Ovary (tissue), 9 donors: Measurements from ENCODE around the gene SPINK5. TPM values are rescaled to one million over a fixed set of nuclear protein-coding genes. Genes with fewer than 3 reads are reported as not detected.

ENCODE experiments used
- DNase-seq, 5 donors: peaks; one replicate each; pipeline ENCODE4 v3.0.0-alpha.2; 2019 to 2020
- H3K27ac ChIP-seq, 2 donors: fragments of 200-600 bp; one replicate each; pipeline versions ENCODE4 v1.5.1 to v1.8.0; 2019 to 2022
- H3K27me3 ChIP-seq: fragments of 200-600 bp; one replicate; pipeline ENCODE4 v1.8.0; 2022
- H3K36me3 ChIP-seq: fragments of 200-600 bp; sonication (generic); one replicate; pipeline ENCODE4 v1.5.1; 2019
- H3K4me1 ChIP-seq: one replicate; pipeline ENCODE4 v1.8.1; 2013; ENCODE audit warnings: mild to moderate bottlenecking, moderate library complexity; ENCODE audit not compliant: insufficient read depth
- H3K4me3 ChIP-seq: fragments of 200-600 bp; sonication (generic); one replicate; pipeline ENCODE4 v1.5.1; 2017
- H3K9me3 ChIP-seq, 2 donors: fragments of 200-600 bp in 1 of 2; sonication (generic) in 1 of 2; one replicate each; pipeline versions ENCODE4 v1.5.1 to v1.8.1; 2013 to 2019; ENCODE audit warnings: mild to moderate bottlenecking in 1 of 2, moderate library complexity in 1 of 2
- EP300 ChIP-seq: sonication (generic); formaldehyde crosslinking; IDR thresholded peaks from one replicate; pipeline ENCODE4 v1.6.1; 2017; ENCODE audit warnings: antibody characterized with exemption
- POLR2A ChIP-seq: fragments of 450-650 bp; IDR thresholded peaks from one replicate; pipeline ENCODE4 v1.6.1; 2017; ENCODE audit warnings: antibody characterized with exemption, mild to moderate bottlenecking, moderate library complexity
- WGBS, 3 donors: extraction: QIAGEN DNeasy Blood & Tissue Kit in 1 of 3; methylation state at CpG; one replicate each; pipeline versions ENCODE4 v1.1.5 to v1.1.7; 2013 to 2017; 5-methylcytosine and 5-hydroxymethylcytosine counted together
- intact Hi-C, 4 donors: fragments of 100-400 bp; cut with DNase I; formaldehyde crosslinking; loops; one replicate each; pipeline versions ENCODE4 v1.11.0 to v1.15.1; 2022 to 2023
- polyA plus RNA-seq, 2 donors: library from polyadenylated mRNA; stranded (reverse); fragments of 200-250 nt in 1 of 2; fragments of 350-450 nt in 1 of 2; fragmentation: Illumina TruSeq in 1 of 2; extraction: RNeasy Lipid Tissue Mini Kit (QIAGEN cat#74804) in 1 of 2; gene quantifications; one replicate each; pipeline ENCODE4 v1.2.3, GENCODE V29; 2013 to 2014
- total RNA-seq, 7 donors: library from RNA; depleted of rRNA in 2 of 7; stranded (reverse); fragments of >200 nt in 2 of 7; fragmentation: NEBNext Ultra II Directional in 3 of 7; extraction: Animal tissue kit (Norgen Biotek cat#: 25700) in 3 of 7; gene quantifications; one replicate each; pipeline versions ENCODE4 v1.1.0 to v1.2.4, GENCODE V29; 2016 to 2023
- TF ChIP-seq, protein P1 (sequence below), 3 donors: fragments of 450-650 bp in 2 of 3; fragments of 200-600 bp in 1 of 3; IDR thresholded peaks; one replicate each; pipeline versions ENCODE4 v1.5.1 to v1.8.0; 2016 to 2022; ENCODE audit warnings: antibody characterized with exemption in 3 of 3, mild to moderate bottlenecking in 1 of 3
- donor health status: DM: no; HTN: no; CAD: no; lungs with moderate emphysema.
- donor health status: DM: no; HTN: no; CAD: no.
- donor health status: Bipolar disorder and iron deficiency.
- donor health status: DM: yes; HTN: yes; CAD: no.
- donor health status: DM: no; HTN: no; CAD: no.
- donor health status: DM: yes; HTN: yes; CAD: no.

SPINK5 gene
- total and polyA plus RNA-seq, 9 donors = 0.12 to 4.5 (median 0.55) TPM; not detected in 1

DNA sequence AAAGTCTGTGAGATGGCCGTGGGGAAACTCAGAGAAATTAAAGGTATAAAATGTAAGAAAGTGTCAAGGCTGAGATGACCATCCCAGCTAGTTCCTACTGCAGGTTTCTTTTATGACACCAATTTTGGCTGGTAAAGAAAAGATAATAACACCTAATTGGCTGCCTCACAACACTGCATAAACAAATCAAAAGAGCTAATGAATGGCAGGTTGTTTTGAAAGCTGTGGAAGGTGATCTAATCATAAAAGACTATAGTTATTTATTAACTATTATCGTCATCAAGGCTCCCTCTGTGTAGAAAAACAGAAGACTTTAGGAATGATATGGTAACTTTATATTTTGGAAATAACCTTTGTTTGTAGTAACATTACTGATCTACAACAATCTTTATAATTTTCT, 3.5 kb upstream of the SPINK5 start:
- TF ChIP-seq POLR2A = no peak
- TF ChIP-seq, protein P1, sequence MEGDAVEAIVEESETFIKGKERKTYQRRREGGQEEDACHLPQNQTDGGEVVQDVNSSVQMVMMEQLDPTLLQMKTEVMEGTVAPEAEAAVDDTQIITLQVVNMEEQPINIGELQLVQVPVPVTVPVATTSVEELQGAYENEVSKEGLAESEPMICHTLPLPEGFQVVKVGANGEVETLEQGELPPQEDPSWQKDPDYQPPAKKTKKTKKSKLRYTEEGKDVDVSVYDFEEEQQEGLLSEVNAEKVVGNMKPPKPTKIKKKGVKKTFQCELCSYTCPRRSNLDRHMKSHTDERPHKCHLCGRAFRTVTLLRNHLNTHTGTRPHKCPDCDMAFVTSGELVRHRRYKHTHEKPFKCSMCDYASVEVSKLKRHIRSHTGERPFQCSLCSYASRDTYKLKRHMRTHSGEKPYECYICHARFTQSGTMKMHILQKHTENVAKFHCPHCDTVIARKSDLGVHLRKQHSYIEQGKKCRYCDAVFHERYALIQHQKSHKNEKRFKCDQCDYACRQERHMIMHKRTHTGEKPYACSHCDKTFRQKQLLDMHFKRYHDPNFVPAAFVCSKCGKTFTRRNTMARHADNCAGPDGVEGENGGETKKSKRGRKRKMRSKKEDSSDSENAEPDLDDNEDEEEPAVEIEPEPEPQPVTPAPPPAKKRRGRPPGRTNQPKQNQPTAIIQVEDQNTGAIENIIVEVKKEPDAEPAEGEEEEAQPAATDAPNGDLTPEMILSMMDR (IDR thresholded peaks at IDR 0.05) = no peak
- no peak for TF ChIP-seq EP300
- H3K4me3 ChIP-seq = no peak overlapping the region
- H3K36me3 ChIP-seq = no peaks in the 10 kb centered on the region
- no peaks in the 10 kb centered on the region for H3K4me1 ChIP-seq
- intact Hi-C loops = no loop called here
- no peaks in the 10 kb centered on the region for H3K27me3 ChIP-seq
- H3K27ac ChIP-seq = no peak overlapping the region
- no peaks in the 10 kb centered on the region for H3K9me3 ChIP-seq
- DNase-seq = no peak
- WGBS, 3 donors = 22 to 46% (median 31%) methylated on average over 2 of the region's 2 CpGs

DNA sequence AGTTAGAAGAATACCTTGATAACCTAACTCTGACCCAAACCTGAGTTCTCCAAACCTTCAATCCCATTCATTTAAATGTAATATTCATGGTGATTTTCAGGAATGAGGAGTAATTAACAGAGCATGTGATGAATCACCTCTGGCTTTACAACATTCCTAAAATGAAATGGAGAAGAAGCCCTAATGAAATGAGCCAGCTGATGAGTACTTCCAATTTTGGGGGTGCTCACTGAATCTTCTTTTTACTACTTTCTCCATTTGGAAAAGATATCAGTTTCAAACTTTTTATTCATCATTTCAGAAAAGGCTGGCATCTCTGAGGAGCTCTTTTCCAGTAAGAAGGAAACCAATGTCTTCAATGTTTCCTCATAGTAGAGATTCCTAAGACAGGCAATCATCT, 2.9 kb upstream of the SPINK5 start:
- no peaks in the 10 kb centered on the region for H3K27me3 ChIP-seq
- H3K27ac ChIP-seq = no peak overlapping the region
- TF ChIP-seq POLR2A = no peak
- TF ChIP-seq EP300 = no peak
- TF ChIP-seq, protein P1 (IDR thresholded peaks at IDR 0.05) = no peak
- no peak overlapping the region for H3K4me3 ChIP-seq
- no peaks in the 10 kb centered on the region for H3K4me1 ChIP-seq
- DNase-seq = no peak
- no peaks in the 10 kb centered on the region for H3K9me3 ChIP-seq
- no peaks in the 10 kb centered on the region for H3K36me3 ChIP-seq
- intact Hi-C loops = no loop called here

- DNase-seq = no peak
- H3K9me3 ChIP-seq = no peaks in the 10 kb centered on the region
- intact Hi-C loops = no loop called here
- WGBS, 3 donors = 74 to 91% (median 89%) methylated on average over 1 of the region's 1 CpG
- H3K4me1 ChIP-seq = no peaks in the 10 kb centered on the region
- no peaks in the 10 kb centered on the region for H3K27me3 ChIP-seq
- TF ChIP-seq POLR2A (no peak), EP300 (no peak)
- TF ChIP-seq, protein P1 (IDR thresholded peaks at IDR 0.05) = no peak
- no peak overlapping the region for H3K27ac ChIP-seq
- no peaks in the 10 kb centered on the region for H3K36me3 ChIP-seq
- no peak overlapping the region for H3K4me3 ChIP-seq
These were observed 6.8 kb downstream of the SPINK5 start for GRCh38 chr5:148070621-148071020.

DNA sequence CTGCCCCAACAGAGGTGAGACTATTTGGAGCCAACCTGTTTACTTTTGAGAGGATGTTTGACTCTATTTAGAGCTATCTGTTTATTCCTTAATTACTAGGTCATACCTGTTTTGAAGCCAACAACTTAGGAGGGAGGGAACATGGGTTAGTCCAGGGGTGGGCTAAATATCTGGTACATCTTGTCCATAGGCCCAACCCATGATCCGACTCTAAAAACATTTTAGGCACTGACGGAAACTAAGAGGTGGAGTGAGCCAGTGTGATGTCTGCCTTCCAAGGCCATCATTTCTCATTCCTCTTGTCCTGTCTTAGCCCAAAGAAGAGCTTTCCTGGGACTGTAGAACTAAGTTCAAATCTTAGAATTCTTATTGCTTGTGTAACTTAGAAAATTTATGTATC, 8.4 kb downstream of the SPINK5 start:
- H3K36me3 ChIP-seq = no peaks in the 10 kb centered on the region
- DNase-seq = no peak
- 67 to 78% (median 69%) methylated on average over 2 of the region's 2 CpGs for WGBS, 3 donors
- H3K27me3 ChIP-seq = no peaks in the 10 kb centered on the region
- no peaks in the 10 kb centered on the region for H3K4me1 ChIP-seq
- TF ChIP-seq POLR2A (no peak), EP300 (no peak)
- TF ChIP-seq, protein P1 (IDR thresholded peaks at IDR 0.05) = no peak
- H3K4me3 ChIP-seq = no peak overlapping the region
- intact Hi-C loops = no loop called here
- no peak overlapping the region for H3K27ac ChIP-seq
- H3K9me3 ChIP-seq = no peaks in the 10 kb centered on the region

DNA sequence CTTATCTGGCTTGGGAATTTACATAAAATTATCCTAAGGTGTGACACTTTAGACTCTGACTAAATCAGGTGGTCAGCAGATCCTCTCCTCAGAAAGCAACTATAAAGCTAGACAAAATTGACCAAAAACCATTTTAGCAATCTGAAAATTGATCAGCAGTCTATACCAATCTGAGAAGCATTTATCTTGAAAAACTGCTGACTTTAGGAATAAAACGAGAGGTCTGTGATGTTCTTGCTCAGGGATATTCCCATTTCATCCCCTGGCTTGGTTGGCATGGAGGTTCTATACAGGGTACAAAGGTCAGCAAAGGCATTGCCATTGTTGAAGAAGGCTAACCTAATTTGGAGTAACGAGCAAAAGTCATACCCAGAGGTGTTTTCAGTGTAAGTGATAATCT, 11.7 kb downstream of the SPINK5 start:
- WGBS, 3 donors = 66 to 73% (median 67%) methylated on average over 2 of the region's 2 CpGs
- Histone ChIP-seq H3K9me3 (no peaks in the 10 kb centered on the region), H3K27ac (no peak overlapping the region), H3K4me1 (no peaks in the 10 kb centered on the region), H3K4me3 (no peak overlapping the region), H3K36me3 (no peaks in the 10 kb centered on the region), H3K27me3 (no peaks in the 10 kb centered on the region)
- intact Hi-C loops = no loop called here
- no peak for TF ChIP-seq POLR2A
- TF ChIP-seq, protein P1 (IDR thresholded peaks at IDR 0.05) = no peak
- no peak for TF ChIP-seq EP300
- no peak for DNase-seq
